T-helper 2 cell treated with Interferon-gamma antibody and Interleukin-4, amounts not matched to agents 5 μg/mL and 100 μg/mL, for 36 hours (primary cell): ENCODE data around the gene MUSK.

Source experiments
- DNase-seq: peaks from one replicate; pipeline ENCODE4 v3.0.0; 2021; ENCODE audit warnings: low spot score
- H3K27ac Mint-ChIP-seq: one replicate; pipeline ENCODE4 v1.8.0; 2021; ENCODE audit warnings: mild to moderate bottlenecking, mixed read lengths
- H3K27me3 Mint-ChIP-seq: one replicate; pipeline ENCODE4 v1.8.0; 2021; ENCODE audit warnings: low read depth, mixed read lengths
- H3K36me3 Mint-ChIP-seq: one replicate; pipeline ENCODE4 v1.8.0; 2021; ENCODE audit warnings: low read depth, mixed read lengths
- H3K4me1 Mint-ChIP-seq: one replicate; pipeline ENCODE4 v1.8.0; 2021; ENCODE audit warnings: low read depth, mixed read lengths
- H3K4me3 Mint-ChIP-seq: one replicate; pipeline ENCODE4 v1.8.0; 2022; ENCODE audit warnings: mild to moderate bottlenecking, moderate library complexity, mixed read lengths
- H3K9me3 Mint-ChIP-seq: one replicate; pipeline ENCODE4 v1.8.0; 2021; ENCODE audit warnings: mixed read lengths

MUSK gene

GRCh38 chr9:110788871-110789270 is 120.3 kb downstream of the MUSK start:
- no peak for DNase-seq
- H3K36me3 Mint-ChIP-seq: no peaks in the 10 kb centered on the region
- no peak overlapping the region for H3K27ac Mint-ChIP-seq

GRCh38 chr9:110797611-110798010 is 129.0 kb downstream of the MUSK start:
- H3K36me3 Mint-ChIP-seq: no peaks in the 10 kb centered on the region
- no peak overlapping the region for H3K27ac Mint-ChIP-seq
- no peak overlapping the region for H3K4me3 Mint-ChIP-seq
- H3K27me3 Mint-ChIP-seq: no peaks in the 10 kb centered on the region
- no peaks in the 10 kb centered on the region for H3K9me3 Mint-ChIP-seq
- H3K4me1 Mint-ChIP-seq: no peaks in the 10 kb centered on the region
- no peak for DNase-seq

More at GRCh38 chr9:110788871-110789270, 120.3 kb downstream of the MUSK start:
- Mint-ChIP-seq H3K4me1 (no peaks in the 10 kb centered on the region), H3K27me3 (no peaks in the 10 kb centered on the region), H3K4me3 (no peak overlapping the region), H3K9me3 (no peaks in the 10 kb centered on the region)

- H3K4me3 Mint-ChIP-seq: no peak overlapping the region
- no peak overlapping the region for H3K27ac Mint-ChIP-seq
- no peak for DNase-seq
- H3K36me3 Mint-ChIP-seq: no peaks in the 10 kb centered on the region
- H3K4me1 Mint-ChIP-seq: no peaks in the 10 kb centered on the region
- H3K9me3 Mint-ChIP-seq: no peaks in the 10 kb centered on the region
- H3K27me3 Mint-ChIP-seq: no peaks in the 10 kb centered on the region
Measured at GRCh38 chr9:110799396-110799795, 130.8 kb downstream of the MUSK start.

GRCh38 chr9:110801426-110801825 is 132.8 kb downstream of the MUSK start:
- no peaks in the 10 kb centered on the region for H3K9me3 Mint-ChIP-seq
- DNase-seq: no peak
- H3K4me3 Mint-ChIP-seq: no peak overlapping the region
- no peaks in the 10 kb centered on the region for H3K27me3 Mint-ChIP-seq
- no peaks in the 10 kb centered on the region for H3K36me3 Mint-ChIP-seq
- H3K27ac Mint-ChIP-seq: no peak overlapping the region
- no peaks in the 10 kb centered on the region for H3K4me1 Mint-ChIP-seq

- Mint-ChIP-seq H3K36me3 (no peaks in the 10 kb centered on the region), H3K27ac (no peak overlapping the region), H3K9me3 (no peaks in the 10 kb centered on the region), H3K4me3 (no peak overlapping the region), H3K27me3 (no peaks in the 10 kb centered on the region), H3K4me1 (no peaks in the 10 kb centered on the region)
- DNase-seq: no peak
Measured at GRCh38 chr9:110802416-110803035, 133.9 kb downstream of the MUSK start.

DNA sequence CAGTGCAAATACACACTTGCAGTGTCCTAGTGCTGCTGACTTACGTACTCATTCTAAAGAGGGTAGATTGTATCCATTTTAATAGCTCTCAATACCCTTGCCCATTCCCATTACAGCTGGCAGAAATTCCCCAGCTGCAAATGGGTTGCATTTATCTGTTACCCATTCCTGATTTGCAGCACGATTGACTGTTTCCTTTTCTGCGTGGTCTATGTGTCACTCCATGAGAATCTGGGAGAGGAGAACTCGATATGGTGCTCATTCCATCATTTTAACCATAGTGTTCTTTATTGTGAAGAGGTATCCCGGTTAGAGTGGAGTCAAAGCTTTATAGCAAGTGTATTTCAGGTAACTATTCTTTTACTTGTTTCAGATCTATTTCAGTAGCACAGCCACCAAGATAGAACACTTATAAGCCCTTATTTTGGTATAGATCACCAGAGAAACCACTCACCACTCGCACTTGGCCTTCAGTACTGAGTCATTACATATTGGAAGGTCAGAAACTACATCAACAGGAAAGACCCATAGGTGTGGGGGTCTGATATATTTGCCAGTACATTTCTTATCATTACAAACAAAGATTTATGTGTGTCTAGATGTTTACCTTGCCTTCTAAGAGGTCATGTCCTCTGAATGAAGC is 139.5 kb downstream of the MUSK start:
- H3K4me1 Mint-ChIP-seq: no peaks in the 10 kb centered on the region
- peaks cover 3% of the 10 kb centered on the region for H3K9me3 Mint-ChIP-seq
- DNase-seq: no peak

DNA sequence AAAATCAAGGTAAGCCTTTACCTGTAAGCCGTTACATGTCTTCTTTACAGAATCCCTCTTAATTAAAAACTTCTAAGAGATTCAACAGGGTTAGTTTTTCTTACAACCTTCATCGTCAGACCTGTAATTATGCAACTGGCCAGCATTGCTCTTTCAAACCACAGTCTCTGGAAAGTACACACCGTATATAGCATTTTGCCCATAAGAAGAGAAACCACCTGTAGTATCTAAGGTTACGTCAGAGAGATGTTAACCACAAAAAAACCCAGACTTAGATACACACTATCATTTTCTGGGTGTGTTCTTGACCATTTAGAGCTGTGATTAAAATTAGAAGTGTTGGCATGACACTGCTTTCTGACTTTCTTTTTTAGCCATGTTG is 140.0 kb downstream of the MUSK start:
- Mint-ChIP-seq H3K27ac (no peak overlapping the region), H3K4me1 (no peaks in the 10 kb centered on the region), H3K4me3 (no peak overlapping the region), H3K9me3 (peaks cover 3% of the 10 kb centered on the region), H3K27me3 (no peaks in the 10 kb centered on the region), H3K36me3 (no peaks in the 10 kb centered on the region)
- DNase-seq: no peak

More for the DNA sequence above, 139.5 kb downstream of the MUSK start:
- H3K27me3 Mint-ChIP-seq: no peaks in the 10 kb centered on the region
- no peaks in the 10 kb centered on the region for H3K36me3 Mint-ChIP-seq
- H3K4me3 Mint-ChIP-seq: no peak overlapping the region
- no peak overlapping the region for H3K27ac Mint-ChIP-seq

GRCh38 chr9:110809038-110809595 is 140.5 kb downstream of the MUSK start:
- Mint-ChIP-seq H3K36me3 (no peaks in the 10 kb centered on the region), H3K9me3 (peaks cover 3% of the 10 kb centered on the region)
- no peak for DNase-seq

GRCh38 chr9:110810262-110810976 is 141.8 kb downstream of the MUSK start:
- Mint-ChIP-seq H3K4me1 (no peaks in the 10 kb centered on the region), H3K27ac (no peak overlapping the region), H3K4me3 (no peak overlapping the region), H3K9me3 (peaks cover 3% of the 10 kb centered on the region), H3K27me3 (no peaks in the 10 kb centered on the region), H3K36me3 (no peaks in the 10 kb centered on the region)
- no peak for DNase-seq

More at GRCh38 chr9:110809038-110809595, 140.5 kb downstream of the MUSK start:
- Mint-ChIP-seq H3K4me1 (no peaks in the 10 kb centered on the region), H3K27ac (no peak overlapping the region), H3K27me3 (no peaks in the 10 kb centered on the region), H3K4me3 (no peak overlapping the region)

DNA sequence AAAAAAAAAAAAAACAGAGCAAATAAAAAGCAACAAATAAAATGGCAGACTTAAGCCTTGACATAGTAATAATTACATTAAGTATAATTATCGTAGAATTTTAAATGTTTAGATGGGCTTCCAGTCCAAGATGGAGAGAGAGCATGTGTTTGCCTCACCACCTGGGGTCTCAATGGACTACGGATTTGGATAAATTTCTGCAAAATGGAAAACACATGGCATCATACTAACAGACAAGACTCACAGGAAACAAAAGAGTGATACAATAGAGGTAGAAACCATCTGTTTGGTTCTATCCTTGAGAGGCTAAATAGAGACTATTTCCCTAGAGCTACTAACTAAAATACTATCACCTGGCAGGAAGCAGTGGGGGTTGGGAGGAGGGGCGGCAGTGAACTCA is 144.3 kb downstream of the MUSK start:
- no peaks in the 10 kb centered on the region for H3K27me3 Mint-ChIP-seq
- H3K27ac Mint-ChIP-seq: no peak overlapping the region
- H3K4me3 Mint-ChIP-seq: no peak overlapping the region
- no peaks in the 10 kb centered on the region for H3K36me3 Mint-ChIP-seq
- H3K9me3 Mint-ChIP-seq: peaks cover 3% of the 10 kb centered on the region
- H3K4me1 Mint-ChIP-seq: no peaks in the 10 kb centered on the region
- DNase-seq: no peak

DNA sequence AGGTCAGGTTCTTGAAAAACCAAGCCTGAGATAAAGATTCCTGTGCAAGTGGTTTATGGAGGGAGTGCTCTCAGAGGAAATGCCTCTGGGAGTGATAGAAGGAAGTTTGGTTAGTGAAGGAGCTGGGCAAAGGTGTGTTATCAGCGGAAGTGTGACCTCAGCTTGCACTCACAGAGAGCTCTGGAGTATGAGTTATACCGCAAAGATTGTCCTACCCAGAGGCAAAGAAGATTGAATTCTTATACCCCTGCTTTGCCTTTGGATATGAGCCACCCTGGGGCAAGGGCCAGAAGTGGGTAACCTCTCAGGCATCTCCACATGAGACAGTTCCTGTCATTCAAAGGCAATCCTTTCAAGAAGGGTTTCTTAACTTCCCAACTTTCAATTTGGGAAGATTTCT is 145.6 kb downstream of the MUSK start:
- no peaks in the 10 kb centered on the region for H3K36me3 Mint-ChIP-seq
- no peak for DNase-seq
- H3K4me1 Mint-ChIP-seq: no peaks in the 10 kb centered on the region
- no peak overlapping the region for H3K27ac Mint-ChIP-seq
- H3K9me3 Mint-ChIP-seq: peaks cover 3% of the 10 kb centered on the region
- H3K27me3 Mint-ChIP-seq: no peaks in the 10 kb centered on the region
- H3K4me3 Mint-ChIP-seq: no peak overlapping the region

- no peaks in the 10 kb centered on the region for H3K9me3 Mint-ChIP-seq
- no peaks in the 10 kb centered on the region for H3K27me3 Mint-ChIP-seq
- no peak overlapping the region for H3K27ac Mint-ChIP-seq
- H3K4me3 Mint-ChIP-seq: no peak overlapping the region
- no peaks in the 10 kb centered on the region for H3K36me3 Mint-ChIP-seq
- no peaks in the 10 kb centered on the region for H3K4me1 Mint-ChIP-seq
- no peak for DNase-seq
Measured at GRCh38 chr9:110815361-110815760, 146.8 kb downstream of the MUSK start.

- Mint-ChIP-seq H3K9me3 (no peaks in the 10 kb centered on the region), H3K27me3 (no peaks in the 10 kb centered on the region)
Measured at GRCh38 chr9:110820381-110820780, 151.8 kb downstream of the MUSK start.

GRCh38 chr9:110821064-110821463 is 152.5 kb downstream of the MUSK start:
- Mint-ChIP-seq H3K27me3 (no peaks in the 10 kb centered on the region), H3K4me1 (no peaks in the 10 kb centered on the region), H3K4me3 (no peak overlapping the region), H3K9me3 (no peaks in the 10 kb centered on the region), H3K27ac (no peak overlapping the region), H3K36me3 (peaks cover 1% of the 10 kb centered on the region)
- DNase-seq: no peak

More at GRCh38 chr9:110820381-110820780, 151.8 kb downstream of the MUSK start:
- Mint-ChIP-seq H3K27ac (no peak overlapping the region), H3K36me3 (peaks cover 1% of the 10 kb centered on the region), H3K4me3 (no peak overlapping the region), H3K4me1 (no peaks in the 10 kb centered on the region)
- no peak for DNase-seq
